CD4-positive, alpha-beta T cell treated with Interleukin-12 subunit alpha and Interleukin-12 subunit beta, for 1 hour (primary cell): ENCODE results near the gene ANKRD6.
"Not testable (repeated sequence)": the region's sequence is repeated elsewhere in the genome, so short reads cannot be mapped to it uniquely, and the experiment has no call there.

Experiments
- DNase-seq: peaks from one replicate; pipeline ENCODE4 v3.0.0-alpha.2; 2020

The ANKRD6 gene

DNA sequence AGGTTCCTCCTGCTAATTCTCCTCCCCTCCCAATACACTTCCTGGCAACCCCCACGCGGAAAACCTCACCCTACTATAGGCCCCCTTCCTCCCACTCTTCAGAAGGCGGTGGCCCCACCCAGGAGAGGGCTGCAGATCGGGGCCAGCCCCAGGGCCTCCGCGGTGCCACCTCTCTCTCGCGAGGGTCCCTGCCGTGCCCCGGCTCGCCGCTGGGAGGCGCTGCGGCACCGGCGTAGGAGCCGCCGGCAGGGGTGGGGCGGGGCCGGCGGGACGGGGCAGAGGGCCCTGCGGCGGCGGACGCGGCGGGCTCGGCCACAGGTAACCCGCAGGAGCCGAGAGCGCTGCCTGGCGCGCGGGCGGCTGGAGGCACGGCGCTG is at the start of gene ANKRD6:
Gene ANKRD6 (plus strand): TSS at position 278 of the 377 bp plus-strand sequence. CDS start 133,825 bp downstream, outside the sequence.
- peak; percentile 85 for DNase-seq

- no peak for DNase-seq
These were observed 47.7 kb upstream of the ANKRD6 start for GRCh38 chr6:89385156-89385667.

DNA sequence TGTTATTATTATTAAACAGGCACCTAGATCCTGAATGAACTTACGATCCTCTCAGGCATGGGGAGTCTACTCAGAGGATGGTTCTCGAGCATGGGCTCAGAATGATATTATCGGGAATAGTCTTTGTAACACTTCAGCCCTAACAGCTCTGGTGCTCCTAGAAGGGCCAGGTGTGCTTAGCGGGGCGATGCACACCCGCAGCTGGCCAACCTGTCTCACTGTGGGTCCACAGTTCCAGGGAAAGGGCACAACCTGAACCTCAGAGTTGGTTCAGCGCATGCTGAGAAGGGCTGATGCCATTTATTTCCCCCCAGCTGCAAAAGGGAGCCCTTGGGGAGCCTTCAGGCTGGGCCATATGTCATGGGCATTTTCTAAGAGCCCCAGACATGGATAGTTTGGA is 47.1 kb upstream of the ANKRD6 start:
- DNase-seq = no peak

DNA sequence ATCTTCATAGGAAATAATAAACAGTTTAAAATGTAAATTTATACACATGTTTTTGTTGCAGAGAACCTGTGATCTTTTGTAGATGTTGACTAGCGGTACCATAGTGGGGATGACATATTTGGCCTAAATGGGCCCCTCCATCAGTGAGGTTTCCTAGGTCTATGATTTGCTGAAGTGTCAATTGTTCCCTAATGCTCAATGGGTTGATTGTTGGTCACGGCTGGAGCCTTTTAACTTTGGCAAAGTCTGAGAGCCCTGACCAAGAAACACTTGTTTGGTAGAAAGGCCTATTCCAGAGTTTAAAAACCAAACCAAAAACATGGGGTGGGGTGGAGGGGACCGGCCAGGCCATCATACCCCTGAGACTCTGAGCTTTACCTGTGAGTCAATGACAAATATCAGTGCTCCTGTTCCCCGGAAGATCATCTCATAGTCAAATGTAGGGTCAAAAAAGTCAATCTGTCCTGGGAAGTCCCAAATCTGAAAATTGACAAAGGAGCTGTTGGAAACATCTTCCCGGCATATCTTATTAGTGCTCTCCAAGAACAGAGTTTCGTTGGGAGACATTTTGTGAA is 45.9 kb upstream of the ANKRD6 start:
- no peak for DNase-seq

GRCh38 chr6:89387516-89388201 is 45.3 kb upstream of the ANKRD6 start:
- DNase-seq = no peak

- DNase-seq = no peak
These were observed 44.1 kb upstream of the ANKRD6 start for GRCh38 chr6:89388846-89389245.

- DNase-seq = no peak
These were observed 40.1 kb upstream of the ANKRD6 start for GRCh38 chr6:89392823-89393222.

DNA sequence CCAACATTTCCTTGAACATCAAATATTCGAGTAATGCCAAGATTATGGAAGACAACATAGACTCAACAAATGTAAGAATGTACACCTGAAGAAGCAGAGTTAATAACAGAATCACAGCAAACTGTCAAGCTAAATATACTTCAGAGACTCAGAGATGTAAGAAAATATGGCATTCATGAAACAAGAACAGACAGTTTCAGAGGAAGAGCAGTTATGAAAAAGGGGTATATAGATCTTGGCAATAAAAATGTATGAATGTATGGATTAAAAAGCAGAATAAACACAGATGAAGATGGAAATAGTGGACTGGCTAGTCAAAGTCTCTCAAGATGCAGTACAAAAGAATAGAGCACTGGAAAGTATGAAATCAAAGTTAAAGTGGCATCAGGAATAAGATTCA is 39.3 kb upstream of the ANKRD6 start:
- DNase-seq = no peak

DNA sequence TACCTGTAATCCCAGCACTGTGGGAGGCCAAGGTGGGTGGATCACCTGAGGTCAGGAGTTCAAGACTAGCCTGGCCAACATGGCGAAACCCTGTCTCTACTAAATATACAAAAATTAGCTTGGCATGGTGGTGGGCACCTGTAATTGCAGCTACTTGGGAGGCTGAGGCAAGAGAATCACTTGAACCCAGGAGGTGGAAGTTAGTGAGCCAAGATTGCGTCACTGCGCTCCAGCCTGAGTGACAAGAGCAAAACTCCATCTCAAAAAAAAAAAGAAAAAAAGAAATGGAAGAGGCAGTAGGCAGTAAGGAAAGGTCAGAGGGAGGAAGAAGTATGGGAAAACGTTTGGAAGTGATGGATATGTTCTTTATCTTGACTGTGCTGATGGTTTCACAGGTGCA is 35.1 kb upstream of the ANKRD6 start:
- DNase-seq = not testable (repeated sequence)

GRCh38 chr6:89398762-89399525 is 34.0 kb upstream of the ANKRD6 start:
- no peak for DNase-seq

GRCh38 chr6:89400050-89400449 is 32.9 kb upstream of the ANKRD6 start:
- no peak for DNase-seq

DNA sequence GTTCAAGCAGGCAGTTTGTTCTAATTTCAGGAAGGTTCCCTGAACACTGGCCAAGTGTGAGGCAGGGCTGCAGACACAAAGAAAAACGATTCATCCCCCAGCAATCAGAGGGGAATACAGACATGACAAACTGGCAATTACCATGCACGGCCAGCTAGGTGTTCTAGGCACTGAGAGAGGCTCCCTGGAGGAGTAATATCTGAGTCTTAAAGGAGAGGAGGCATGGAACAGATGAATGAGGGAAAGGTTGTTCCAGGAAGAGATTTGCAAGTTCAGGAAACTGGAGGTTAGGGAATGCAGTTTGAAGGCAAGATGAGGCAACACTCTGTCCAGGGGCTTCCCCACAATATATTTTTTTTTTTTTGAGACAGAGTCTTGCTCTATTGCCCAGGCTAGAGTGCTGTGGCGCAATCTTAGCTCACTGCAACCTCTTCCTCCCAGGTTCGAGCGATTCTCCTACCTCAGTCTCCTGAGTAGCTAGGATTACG is 32.0 kb upstream of the ANKRD6 start:
- DNase-seq = no peak

DNA sequence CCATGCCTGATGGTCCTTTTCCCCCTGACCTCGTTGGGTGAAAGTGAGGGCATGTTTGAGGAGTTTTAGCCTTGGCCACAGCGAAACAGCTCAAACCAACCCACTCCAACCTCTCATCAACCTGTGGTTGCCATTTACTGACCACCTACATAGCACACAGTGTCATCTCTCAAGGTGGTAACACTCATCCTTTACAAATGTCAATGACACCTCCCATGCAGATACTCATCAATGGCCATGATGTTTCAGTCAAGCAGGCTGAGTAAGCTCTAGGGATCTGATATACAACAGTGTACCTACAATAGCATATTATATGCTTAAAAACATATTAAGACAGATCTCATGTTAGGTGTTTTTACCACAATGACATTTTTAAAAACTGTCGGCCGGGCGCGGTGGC is 30.2 kb upstream of the ANKRD6 start:
- DNase-seq = no peak

GRCh38 chr6:89404512-89404911 is 28.4 kb upstream of the ANKRD6 start:
- no peak for DNase-seq

GRCh38 chr6:89406141-89406540 is 26.8 kb upstream of the ANKRD6 start:
- DNase-seq = no peak

- no peak for DNase-seq
These were observed 23.4 kb upstream of the ANKRD6 start for GRCh38 chr6:89409461-89410035.

GRCh38 chr6:89410231-89410761 is 22.7 kb upstream of the ANKRD6 start:
- DNase-seq = no peak

DNA sequence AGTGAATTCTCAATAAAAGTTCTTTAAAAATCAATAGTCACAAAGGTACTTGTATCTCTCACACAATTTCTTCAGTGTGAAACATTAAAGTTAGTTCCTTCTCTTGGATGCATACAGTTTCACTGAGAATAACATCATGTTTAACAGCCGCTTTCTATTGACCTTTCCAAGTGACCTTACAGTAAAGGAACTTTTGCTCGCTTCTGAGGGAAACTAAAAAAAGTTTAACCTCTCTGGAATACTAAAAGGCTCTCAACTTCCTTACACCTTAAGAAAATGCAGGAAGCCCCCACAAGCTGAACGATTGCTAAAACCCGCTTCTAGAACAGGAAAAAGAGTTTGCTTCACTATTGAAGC is 22.2 kb upstream of the ANKRD6 start:
- DNase-seq = no peak

- DNase-seq = peak; percentile 32
These were observed 21.5 kb upstream of the ANKRD6 start for GRCh38 chr6:89411145-89412070.

DNA sequence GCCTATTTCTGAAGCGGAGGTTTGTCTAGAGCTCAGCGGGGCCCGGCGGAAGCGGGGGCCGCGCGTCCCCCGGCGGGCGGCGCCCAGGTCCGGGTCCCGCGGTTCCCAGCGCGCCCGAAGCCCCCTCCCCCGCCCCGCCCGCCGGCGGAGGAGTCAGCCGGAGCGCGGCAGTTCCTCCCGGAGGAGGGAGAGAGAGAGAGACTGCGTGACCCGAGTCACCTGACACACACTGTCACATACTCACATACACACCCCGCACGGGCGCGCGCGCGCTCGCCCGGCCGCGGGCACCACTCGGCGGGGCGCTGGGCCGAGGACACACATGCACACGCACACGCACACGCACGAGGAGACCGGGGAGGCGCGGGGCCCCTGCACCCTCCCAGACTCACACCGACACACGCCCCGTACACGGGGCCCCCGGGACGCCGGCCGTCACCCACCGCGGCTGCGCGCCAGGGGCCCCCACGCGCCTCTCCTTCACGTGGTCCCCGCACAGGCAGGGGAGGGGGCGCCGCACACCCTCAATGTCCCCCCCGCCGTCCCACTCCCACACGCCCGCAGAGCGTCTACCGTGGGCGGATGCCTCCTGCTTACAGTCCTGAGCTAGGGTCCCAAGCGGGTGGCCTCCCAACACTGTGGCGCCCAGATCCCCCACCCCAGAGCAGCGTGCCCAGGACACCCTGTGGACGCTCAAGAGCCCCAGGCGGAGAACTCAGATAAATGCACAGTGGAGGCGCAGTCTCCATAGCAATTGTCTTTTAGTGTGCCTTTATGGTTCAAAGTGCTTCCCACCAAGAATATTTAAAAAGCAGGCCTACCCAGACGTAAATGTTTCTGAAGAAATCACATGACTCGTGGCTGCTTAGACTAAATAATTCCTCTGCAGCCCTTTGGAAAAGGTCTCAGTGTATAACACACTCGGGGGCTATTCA is 20.6 kb upstream of the ANKRD6 start, which contains the start of gene RRAGD:
Gene RRAGD (minus strand): TSS at position 203 of the 935 bp plus-strand sequence. CDS start 280 bp downstream, outside the sequence.
- DNase-seq = peak; percentile 67

DNA sequence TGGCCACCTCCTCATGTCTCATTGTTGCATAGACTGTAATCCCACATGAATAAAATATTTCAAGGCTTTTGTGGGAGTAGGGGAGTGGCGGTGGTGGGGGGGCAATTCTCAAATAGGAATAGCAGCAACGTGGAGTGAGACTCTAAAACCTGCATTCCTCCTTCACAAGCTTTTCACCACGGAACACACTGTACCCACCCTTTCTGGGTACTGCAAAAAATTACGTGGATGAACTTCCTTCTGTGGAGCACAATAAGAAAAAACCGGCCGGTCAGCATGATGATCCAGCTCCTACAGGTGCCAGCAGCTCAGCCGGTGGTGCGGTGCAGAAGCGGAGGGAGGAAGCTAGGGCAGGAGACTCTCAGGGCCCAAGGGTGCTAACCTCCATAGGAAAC is 19.9 kb upstream of the ANKRD6 start:
- no peak for DNase-seq
